A549 (cell line): ENCODE measurements around the gene AUTS2. TPM values are rescaled to one million over a fixed set of nuclear protein-coding genes. Genes with fewer than 3 reads are reported as not detected.

Experiments used
- ATAC-seq, 2 experiments: fragments of 200-7000 bp in 1 of 2; fragments of >200 bp in 1 of 2; cut with Nextera tagmentation in 1 of 2; cut with Tn5 transposase in 1 of 2; 3 replicates each; pipeline versions ENCODE4 v1.8.0 to v1.9.1; 2018 to 2020; ENCODE audit warnings: mild to moderate bottlenecking in 1 of 2, moderate library complexity in 1 of 2
- CTCF ChIA-PET: fragments of 300-600 bp; sonication (Branson Sonifier 250); formaldehyde crosslinking; extraction: SDS; loops from one replicate; lab custom pipeline; 2021; ENCODE audit warnings: antibody characterized with exemption, inconsistent platforms; lab: Yijun Ruan, JAX
- POLR2A ChIA-PET: fragments of 350-600 bp; formaldehyde crosslinking; extraction: SDS; loops from one replicate; lab custom pipeline; 2021; ENCODE audit warnings: antibody characterized with exemption, inconsistent platforms; lab: Yijun Ruan, JAX
- DNase-seq, 2 experiments: peaks; one replicate each; pipeline versions ENCODE4 v3.0.0 to v3.0.0-alpha.2; 2011 to 2016; ENCODE audit warnings: low read depth in 1 of 2, low spot score in 1 of 2
- FAIRE-seq: peaks from 2 replicates; lab custom pipeline; 2011; peaks lifted over from hg19 to GRCh38; lab: Jason Lieb, UNC
- H3K27ac ChIP-seq, 2 experiments: fragments of >200 bp; sonication (Bioruptor Twin); formaldehyde crosslinking; 3 replicates each; pipeline ENCODE4 v1.5.1; 2016 to 2017
- H3K4me1 ChIP-seq: fragments of >200 bp; sonication (Bioruptor Twin); formaldehyde crosslinking; 3 replicates; pipeline ENCODE4 v1.6.1; 2016
- H3K4me2 ChIP-seq: fragments of >200 bp; sonication (Bioruptor Twin); formaldehyde crosslinking; 3 replicates; pipeline ENCODE4 v1.6.1; 2016
- H3K4me3 ChIP-seq: fragments of >200 bp; sonication (Bioruptor Twin); formaldehyde crosslinking; 3 replicates; pipeline ENCODE4 v1.5.1; 2016
- H3K9me3 ChIP-seq: fragments of >200 bp; sonication (Bioruptor Twin); formaldehyde crosslinking; 3 replicates; pipeline ENCODE4 v1.6.1; 2016
- CHD4 ChIP-seq: fragments of 200-600 bp; sonication (generic); IDR thresholded peaks from 2 replicates; pipeline ENCODE4 v1.6.1; 2016; ENCODE audit warnings: antibody characterized with exemption, mild to moderate bottlenecking, borderline replicate concordance
- CTCF ChIP-seq: fragments of >200 bp; sonication (Bioruptor Twin); formaldehyde crosslinking; IDR thresholded peaks from 3 replicates; pipeline ENCODE4 v1.5.1; 2016
- E2F6 ChIP-seq: IDR thresholded peaks from 2 replicates; pipeline ENCODE4 v1.6.1; 2012; ENCODE audit warnings: low read depth, borderline replicate concordance
- EP300 ChIP-seq, 2 experiments: fragments of >200 bp; sonication (Bioruptor Twin); formaldehyde crosslinking; IDR thresholded peaks; 2 replicates in 1 of 2; 3 replicates in 1 of 2; pipeline ENCODE4 v1.6.1; 2016 to 2017
- FOSL2 ChIP-seq, 2 experiments: fragments of 450-650 bp in 1 of 2; fragments of >200 bp in 1 of 2; sonication (Bioruptor Twin) in 1 of 2; formaldehyde crosslinking; IDR thresholded peaks; 2 replicates each; pipeline versions ENCODE4 v1.5.0 to v1.6.1; 2016 to 2020; ENCODE audit warnings: mild to moderate bottlenecking in 1 of 2, moderate library complexity in 1 of 2
- HDAC2 ChIP-seq: fragments of 200-600 bp; sonication (generic); IDR thresholded peaks from 2 replicates; pipeline ENCODE4 v1.6.1; 2016
- HES2 ChIP-seq: fragments of >200 bp; sonication (Bioruptor Twin); formaldehyde crosslinking; IDR thresholded peaks from 2 replicates; pipeline ENCODE4 v1.6.1; 2016
- HOXB13 ChIP-seq: fragments of 250-450 bp; sonication (Bioruptor Pico); IDR thresholded peaks from 2 replicates; pipeline ENCODE4 v1.5.0; 2020; ENCODE audit warnings: low read depth, mild to moderate bottlenecking, moderate library complexity
- HOXB5 ChIP-seq: fragments of 250-450 bp; sonication (Bioruptor Pico); IDR thresholded peaks from 2 replicates; pipeline ENCODE4 v1.5.0; 2020; ENCODE audit warnings: mild to moderate bottlenecking, moderate library complexity
- JUNB ChIP-seq: fragments of >200 bp; sonication (Bioruptor Twin); formaldehyde crosslinking; IDR thresholded peaks from 2 replicates; pipeline ENCODE4 v1.6.1; 2016
- KDM5A ChIP-seq: fragments of 200-600 bp; sonication (generic); IDR thresholded peaks from 2 replicates; pipeline ENCODE4 v1.6.1; 2016; ENCODE audit warnings: antibody characterized with exemption, mild to moderate bottlenecking
- MAFK ChIP-seq: fragments of 450-650 bp; IDR thresholded peaks from 2 replicates; pipeline ENCODE4 v1.6.1; 2014; ENCODE audit not compliant: partially characterized antibody
- MYC ChIP-seq: IDR thresholded peaks from 2 replicates; pipeline ENCODE4 v1.6.1; 2012; ENCODE audit warnings: mild to moderate bottlenecking, inconsistent platforms, low read length, improper control_type of control experiment, borderline replicate concordance
- PHF8 ChIP-seq: fragments of 200-600 bp; sonication (generic); IDR thresholded peaks from 2 replicates; pipeline ENCODE4 v1.6.1; 2016; ENCODE audit warnings: low read depth, mild to moderate bottlenecking, antibody characterized with exemption, moderate library complexity, borderline replicate concordance
- POLR2AphosphoS2 ChIP-seq: conservative IDR thresholded peaks from 2 replicates; pipeline ENCODE4 v1.6.1; 2012; ENCODE audit warnings: low read length, improper control_type of control experiment, inconsistent platforms
- RAD21 ChIP-seq, 2 experiments: fragments of >200 bp in 1 of 2; sonication (Bioruptor Twin) in 1 of 2; formaldehyde crosslinking in 1 of 2; IDR thresholded peaks in 1 of 2; conservative IDR thresholded peaks in 1 of 2; 2 replicates in 1 of 2; 3 replicates in 1 of 2; pipeline ENCODE4 v1.6.1; 2012 to 2018; ENCODE audit warnings: inconsistent platforms in 1 of 2
- RCOR1 ChIP-seq: fragments of 150-350 bp; IDR thresholded peaks from 2 replicates; pipeline ENCODE4 v1.6.1; 2014; ENCODE audit warnings: antibody characterized with exemption, low read length, low read depth
- REST ChIP-seq: fragments of 200-600 bp; sonication (generic); IDR thresholded peaks from 2 replicates; pipeline ENCODE4 v1.6.1; 2016; ENCODE audit warnings: antibody characterized with exemption, mild to moderate bottlenecking, moderate library complexity
- ZC3H11A ChIP-seq: fragments of 450-650 bp; IDR thresholded peaks from 2 replicates; pipeline ENCODE4 v1.6.1; 2014; ENCODE audit warnings: antibody characterized with exemption, mild to moderate bottlenecking
- WGBS: methylation state at CpG from one replicate; pipeline ENCODE4 v1.1.6; 2017; ENCODE audit errors: missing lambda C conversion rate; 5-methylcytosine and 5-hydroxymethylcytosine counted together
- polyA plus RNA-seq, 4 experiments: library from polyadenylated mRNA; depleted of rRNA in 3 of 4; stranded (reverse); fragments of >200 nt; fragmentation: RNase III in 1 of 4; extraction: RNeasy Plus Mini Kit Qiagen cat#74134 plus additional on column Dnase treatment in 1 of 4; gene quantifications; 2 replicates in 3 of 4; 3 replicates in 1 of 4; pipeline ENCODE4 v1.2.3, GENCODE V29; 2011 to 2017
- TF ChIP-seq, protein P1 (sequence below): fragments of 150-350 bp; IDR thresholded peaks from 2 replicates; pipeline ENCODE4 v1.6.1; 2014; ENCODE audit warnings: low read depth, mild to moderate bottlenecking, low read length
- TF ChIP-seq, protein P2 (sequence below): fragments of >200 bp; sonication (Bioruptor Twin); formaldehyde crosslinking; IDR thresholded peaks from 3 replicates; pipeline ENCODE4 v1.6.1; 2016
- TF ChIP-seq, protein P3 (sequence below): IDR thresholded peaks from 2 replicates; pipeline ENCODE4 v1.6.1; 2012

AUTS2 gene
- polyA plus RNA-seq, 2 of the 4 experiments (the other 2 are of a cell fraction): 1.6 to 3.6 TPM

- ATAC-seq (no peak), DNase-seq (no peak), FAIRE-seq (no peak)
- CTCF ChIA-PET: no interaction called here
- Histone ChIP-seq H3K4me2 (no peak overlapping the region), H3K9me3 (no peaks in the 10 kb centered on the region), H3K27ac (no peak overlapping the region), H3K4me3 (no peak overlapping the region), H3K4me1 (no peaks in the 10 kb centered on the region)
- POLR2A ChIA-PET: no interaction called here
- TF ChIP-seq, protein P1, sequence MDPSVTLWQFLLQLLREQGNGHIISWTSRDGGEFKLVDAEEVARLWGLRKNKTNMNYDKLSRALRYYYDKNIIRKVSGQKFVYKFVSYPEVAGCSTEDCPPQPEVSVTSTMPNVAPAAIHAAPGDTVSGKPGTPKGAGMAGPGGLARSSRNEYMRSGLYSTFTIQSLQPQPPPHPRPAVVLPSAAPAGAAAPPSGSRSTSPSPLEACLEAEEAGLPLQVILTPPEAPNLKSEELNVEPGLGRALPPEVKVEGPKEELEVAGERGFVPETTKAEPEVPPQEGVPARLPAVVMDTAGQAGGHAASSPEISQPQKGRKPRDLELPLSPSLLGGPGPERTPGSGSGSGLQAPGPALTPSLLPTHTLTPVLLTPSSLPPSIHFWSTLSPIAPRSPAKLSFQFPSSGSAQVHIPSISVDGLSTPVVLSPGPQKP: no peak
- peak; percentile 65 for TF ChIP-seq MAFK
- WGBS: 12% methylated on average over 1 of the region's 1 CpG
These were observed 550.7 kb downstream of the AUTS2 start for GRCh38 chr7:70148997-70149396.

DNA sequence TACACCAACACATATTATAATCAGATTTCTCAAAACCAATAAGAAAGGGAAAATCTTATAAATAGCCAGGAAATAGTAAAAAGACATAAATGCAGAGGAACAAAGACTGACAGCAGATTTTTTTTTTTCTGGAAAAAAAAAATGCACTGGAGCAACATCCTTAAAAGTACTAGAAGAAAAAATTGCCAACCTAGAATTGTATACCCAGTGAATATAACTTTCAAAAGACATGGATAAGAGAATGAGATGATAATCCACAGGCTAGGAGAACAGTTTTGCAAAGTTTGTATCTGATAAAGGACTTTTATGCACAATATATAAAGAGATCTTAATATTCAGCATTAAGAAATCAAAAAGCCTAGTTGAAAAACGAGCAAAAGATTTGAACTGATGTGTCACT, 554.0 kb downstream of the AUTS2 start:
- Histone ChIP-seq H3K4me1 (no peaks in the 10 kb centered on the region), H3K9me3 (no peaks in the 10 kb centered on the region), H3K4me2 (no peak overlapping the region), H3K4me3 (no peak overlapping the region), H3K27ac (no peak overlapping the region)
- DNase-seq (no peak), ATAC-seq (no peak), FAIRE-seq (no peak)
- ChIA-PET CTCF (no interaction called here), POLR2A (no interaction called here)
- WGBS: 0% methylated on average over 1 of the region's 1 CpG
- no peak for TF ChIP-seq JUNB
- TF ChIP-seq, protein P2, sequence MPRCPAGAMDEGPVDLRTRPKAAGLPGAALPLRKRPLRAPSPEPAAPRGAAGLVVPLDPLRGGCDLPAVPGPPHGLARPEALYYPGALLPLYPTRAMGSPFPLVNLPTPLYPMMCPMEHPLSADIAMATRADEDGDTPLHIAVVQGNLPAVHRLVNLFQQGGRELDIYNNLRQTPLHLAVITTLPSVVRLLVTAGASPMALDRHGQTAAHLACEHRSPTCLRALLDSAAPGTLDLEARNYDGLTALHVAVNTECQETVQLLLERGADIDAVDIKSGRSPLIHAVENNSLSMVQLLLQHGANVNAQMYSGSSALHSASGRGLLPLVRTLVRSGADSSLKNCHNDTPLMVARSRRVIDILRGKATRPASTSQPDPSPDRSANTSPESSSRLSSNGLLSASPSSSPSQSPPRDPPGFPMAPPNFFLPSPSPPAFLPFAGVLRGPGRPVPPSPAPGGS: no peak
- no peak for TF ChIP-seq KDM5A
- TF ChIP-seq FOSL2 (IDR thresholded peaks at IDR 0.05): no peak
- TF ChIP-seq FOSL2 (CRISPR knock-in tag; IDR thresholded peaks at IDR 0.05): no peak
- no peak for TF ChIP-seq POLR2AphosphoS2
- TF ChIP-seq HDAC2: no peak
- TF ChIP-seq HOXB13 (CRISPR knock-in tag): no peak
- TF ChIP-seq, protein P3, sequence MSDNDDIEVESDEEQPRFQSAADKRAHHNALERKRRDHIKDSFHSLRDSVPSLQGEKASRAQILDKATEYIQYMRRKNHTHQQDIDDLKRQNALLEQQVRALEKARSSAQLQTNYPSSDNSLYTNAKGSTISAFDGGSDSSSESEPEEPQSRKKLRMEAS: no peak
- no peak for TF ChIP-seq E2F6
- TF ChIP-seq ZC3H11A: no peak
- no peak for TF ChIP-seq RCOR1
- no peak for TF ChIP-seq CHD4
- no peak for TF ChIP-seq HOXB5 (CRISPR knock-in tag)
- TF ChIP-seq REST: no peak
- no peak for TF ChIP-seq MYC
- TF ChIP-seq HES2: no peak
- no peak for TF ChIP-seq EP300 (IDR thresholded peaks at IDR 0.05)
- TF ChIP-seq PHF8: no peak
- no peak for TF ChIP-seq RAD21 (conservative IDR thresholded peaks at IDR 0.05 in 1 of 2, IDR thresholded peaks at IDR 0.05 in 1 of 2)
- no peak for TF ChIP-seq CTCF
